HG03108 (cell line): ENCODE results near the gene ZNF530.

Experiments
- ATAC-seq: cut with Tn5 transposase; IDR thresholded peaks from one replicate; pipeline ENCODE4 v1.9.1; 2021; ENCODE audit warnings: moderate library complexity; ENCODE audit not compliant: unreplicated experiment

Gene ZNF530

DNA sequence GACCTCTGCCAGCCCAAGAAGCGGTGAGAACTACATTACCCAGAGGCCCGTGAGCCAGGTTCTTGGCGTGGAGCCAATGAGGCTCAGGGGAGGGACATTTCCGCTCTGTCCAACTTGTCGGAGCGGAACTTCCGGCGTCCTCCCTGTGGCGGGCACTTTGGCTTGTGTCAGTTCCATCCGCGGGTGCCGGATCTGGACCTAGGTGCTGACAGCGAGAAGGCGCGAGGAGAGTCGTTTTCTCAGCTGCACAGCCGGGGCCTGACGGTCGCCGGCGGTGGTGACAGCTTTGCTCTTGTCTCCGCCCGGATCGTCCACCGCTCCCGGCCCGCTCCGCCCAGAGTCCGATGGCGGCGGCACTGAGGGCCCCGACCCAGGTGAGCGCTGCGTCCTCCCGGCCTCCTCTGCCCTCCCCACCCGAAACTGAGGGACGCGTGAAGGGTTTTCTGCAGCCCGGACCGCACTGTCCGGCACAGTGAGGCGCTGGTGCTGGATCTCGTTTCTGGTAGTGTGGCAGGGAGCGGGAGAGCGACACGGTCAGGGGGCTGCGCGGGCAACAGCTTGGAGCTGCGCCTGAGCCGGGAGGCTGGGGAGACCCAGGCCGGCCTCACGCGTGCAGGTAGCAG, at the start of gene ZNF530:
TSS of gene ZNF530 (plus strand) at position 125 of the 623 bp plus-strand sequence. CDS start 4,461 bp downstream, outside the sequence.
- ATAC-seq, result peak; percentile 90

DNA sequence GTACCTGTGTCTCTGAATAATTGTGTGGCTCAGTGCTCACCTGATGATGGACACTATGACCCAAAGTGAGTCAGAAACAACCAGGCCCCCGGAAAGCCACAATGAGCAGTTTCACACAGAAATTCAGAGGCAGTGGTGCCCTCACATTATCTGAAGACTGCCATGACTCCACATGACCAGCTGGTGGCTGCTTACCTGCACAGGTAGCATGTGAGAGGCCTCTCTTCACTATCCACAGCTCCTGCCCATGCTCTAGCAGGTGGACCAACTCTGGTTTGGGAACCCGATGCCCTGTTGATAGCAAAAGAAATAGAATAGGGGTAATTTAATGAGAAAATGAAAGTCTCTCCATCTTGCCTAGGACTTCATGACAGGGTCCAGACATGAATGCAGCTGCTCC, 47.3 kb upstream of the ZNF530 start:
- no peak for ATAC-seq

DNA sequence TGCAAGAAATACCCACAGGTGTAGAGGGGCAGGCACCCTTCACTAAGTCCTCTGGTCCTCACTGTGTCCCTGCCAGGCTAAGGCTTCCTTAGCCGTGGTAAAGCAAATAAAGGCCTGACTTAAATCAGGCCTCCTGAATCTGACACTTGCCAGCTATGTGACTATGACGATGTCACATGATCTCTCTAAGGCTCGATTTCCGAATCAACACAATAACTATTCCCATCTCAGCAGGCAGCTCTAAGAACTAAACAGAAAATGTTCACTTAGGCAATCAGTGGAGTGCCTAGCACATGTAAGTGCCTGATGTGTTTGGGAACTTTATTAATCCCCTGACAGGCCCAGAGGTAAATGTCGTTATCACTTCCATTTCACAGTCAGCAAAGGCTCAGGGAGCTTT, 42.0 kb upstream of the ZNF530 start:
- ATAC-seq, result no peak

DNA sequence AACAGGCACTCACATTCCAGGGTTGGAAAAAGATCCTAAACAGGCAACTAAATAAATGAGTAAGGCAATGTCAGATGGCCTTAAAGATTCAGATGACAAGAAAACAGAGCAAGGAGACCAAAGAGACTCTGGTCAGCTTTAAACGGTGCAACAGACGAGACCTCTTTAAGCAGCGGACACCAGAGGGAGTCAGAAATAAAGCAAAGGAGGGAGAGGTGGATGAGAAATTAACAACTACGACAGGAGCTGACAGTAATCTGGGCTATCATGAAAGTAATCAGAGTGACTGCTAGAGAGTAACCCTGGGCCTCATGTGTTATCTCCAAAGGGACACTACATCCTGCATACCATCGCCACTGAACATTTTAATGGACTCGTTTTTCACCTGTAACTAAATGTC, 41.2 kb upstream of the ZNF530 start:
- ATAC-seq, result no peak

DNA sequence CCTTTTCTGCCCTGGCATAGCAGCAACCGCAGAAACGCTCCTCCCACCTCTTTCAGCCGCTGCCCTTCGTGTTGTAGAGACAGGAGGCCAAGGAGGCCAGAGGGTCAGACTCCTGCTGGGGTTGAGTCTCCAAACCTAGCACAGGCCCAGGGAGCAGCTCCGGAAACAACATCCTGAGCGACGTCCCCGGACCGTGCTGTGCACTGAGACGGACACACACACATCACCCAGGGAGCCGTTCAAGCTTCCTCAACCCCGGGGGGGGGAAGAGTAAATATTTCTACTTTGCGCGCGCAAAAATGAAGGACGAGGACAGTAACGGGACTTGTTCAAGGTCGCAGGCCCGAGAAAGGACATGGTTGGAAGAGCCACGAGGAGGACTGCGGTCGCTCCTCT, 40.7 kb upstream of the ZNF530 start:
- no peak for ATAC-seq

DNA sequence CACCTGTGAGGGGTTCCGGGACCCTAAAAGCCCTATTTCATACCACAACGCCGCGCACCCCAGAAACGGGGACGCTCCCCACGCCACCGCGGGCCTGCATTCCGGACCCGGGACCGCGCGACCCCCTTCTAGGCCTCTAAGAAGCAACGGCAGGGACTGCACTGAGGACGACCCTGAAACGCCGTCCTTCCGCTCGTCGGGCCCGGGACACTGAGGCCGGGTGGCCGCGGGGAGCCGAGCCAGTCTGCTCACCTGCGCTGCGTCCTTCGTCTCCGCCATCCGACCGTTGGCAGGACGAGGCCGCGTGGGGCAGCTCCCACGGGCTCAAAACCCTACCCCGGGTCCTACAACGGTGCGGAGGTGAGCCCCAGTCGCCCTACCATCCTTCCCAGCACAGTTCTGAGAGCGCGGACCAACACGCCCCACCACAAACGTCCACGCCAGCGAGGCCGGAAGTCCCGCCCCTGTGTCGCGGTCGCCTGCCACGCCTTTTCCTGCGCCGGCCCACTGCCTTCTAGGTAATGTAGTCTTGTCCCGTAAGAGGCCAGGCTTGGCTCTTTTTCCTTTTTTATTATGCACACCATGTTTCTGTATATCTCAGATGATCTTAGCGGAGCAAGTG, 40.2 kb upstream of the ZNF530 start, which contains the start of gene ZNF550:
TSS of gene ZNF550 (minus strand) at position 460 of the 622 bp plus-strand sequence. CDS start at position 279, 181 bp downstream.
- peak; percentile 95 for ATAC-seq

DNA sequence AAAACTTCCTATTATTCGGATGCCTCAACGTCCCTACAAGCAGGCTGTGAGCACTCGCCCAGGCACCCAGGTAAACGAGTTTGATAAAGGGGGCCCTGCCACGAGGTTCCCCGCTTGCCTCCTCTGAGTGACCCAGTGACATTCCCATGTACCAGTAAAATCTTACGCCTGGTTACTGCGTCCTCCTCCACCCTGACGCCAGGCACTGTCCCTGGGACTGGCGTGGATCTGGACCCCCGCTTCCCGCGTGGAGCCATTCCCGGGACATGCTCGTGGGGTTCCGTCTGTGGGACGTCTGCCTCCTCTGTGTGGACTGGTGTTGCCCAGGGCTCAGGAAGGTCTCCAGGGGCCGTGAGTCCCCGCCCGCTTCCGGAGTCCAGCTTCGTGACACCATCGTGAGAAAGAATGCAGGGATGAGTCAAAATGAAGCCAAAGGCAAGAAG, 39.6 kb upstream of the ZNF530 start:
- no peak for ATAC-seq

DNA sequence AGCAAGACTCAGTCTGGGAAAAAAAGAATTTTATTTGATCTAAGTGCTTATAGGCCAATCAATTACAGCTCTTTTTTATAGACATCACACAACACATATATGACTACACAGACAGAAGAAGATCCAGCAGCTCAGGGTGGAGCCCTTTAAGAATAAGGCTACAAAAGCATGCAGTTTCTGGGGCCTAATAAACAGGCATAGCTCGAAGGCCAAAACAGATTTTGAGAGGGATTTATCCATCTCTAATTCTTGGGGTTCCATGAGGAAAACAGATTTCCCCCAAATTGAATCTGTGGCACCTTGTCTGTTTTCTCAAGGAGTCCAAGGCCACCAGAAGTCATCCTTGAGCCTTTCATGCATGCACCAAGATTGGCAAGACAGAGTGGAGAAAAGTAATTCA, 36.1 kb upstream of the ZNF530 start:
- no peak for ATAC-seq

DNA sequence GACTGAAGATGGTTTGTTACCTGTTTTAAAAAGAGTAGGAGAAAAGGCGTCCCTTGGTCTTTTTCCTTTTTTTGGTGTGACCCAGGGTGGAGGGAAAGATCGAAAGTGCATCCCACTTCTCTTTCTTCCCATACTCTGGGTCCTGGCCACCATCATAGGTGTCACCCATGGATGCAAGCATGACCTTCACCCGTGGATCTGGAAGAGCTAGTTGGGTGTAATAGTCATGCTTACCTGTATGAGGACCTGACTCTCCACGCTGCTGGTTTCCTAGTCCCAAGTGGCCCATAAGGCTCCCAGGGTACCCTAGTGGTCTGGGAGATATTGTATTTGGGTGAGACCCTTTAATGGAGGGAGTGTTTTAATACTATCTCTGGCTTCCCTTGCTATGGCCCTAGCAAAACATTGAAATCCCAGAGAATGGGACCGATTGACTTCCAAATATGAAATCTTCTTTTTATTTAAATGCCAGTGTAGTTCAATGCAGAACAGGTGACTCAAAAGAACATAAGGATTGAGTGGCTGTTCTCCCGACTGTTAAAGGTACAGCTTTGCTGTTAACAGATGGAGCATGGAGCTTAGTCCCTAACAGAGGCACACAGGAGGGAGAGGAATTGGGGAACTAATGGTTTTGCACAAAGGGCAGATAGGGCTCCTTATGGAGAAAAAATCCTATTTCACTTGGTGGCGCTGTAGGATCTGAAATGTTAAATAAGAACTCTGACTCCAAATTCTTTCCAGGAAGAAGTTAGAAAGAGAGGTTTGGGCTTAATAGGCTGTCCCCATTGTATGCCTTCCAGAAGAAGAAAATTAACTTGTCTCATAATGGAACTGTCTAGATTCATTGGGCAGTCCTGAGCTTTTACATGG, 33.1 kb upstream of the ZNF530 start:
- ATAC-seq, result no peak

DNA sequence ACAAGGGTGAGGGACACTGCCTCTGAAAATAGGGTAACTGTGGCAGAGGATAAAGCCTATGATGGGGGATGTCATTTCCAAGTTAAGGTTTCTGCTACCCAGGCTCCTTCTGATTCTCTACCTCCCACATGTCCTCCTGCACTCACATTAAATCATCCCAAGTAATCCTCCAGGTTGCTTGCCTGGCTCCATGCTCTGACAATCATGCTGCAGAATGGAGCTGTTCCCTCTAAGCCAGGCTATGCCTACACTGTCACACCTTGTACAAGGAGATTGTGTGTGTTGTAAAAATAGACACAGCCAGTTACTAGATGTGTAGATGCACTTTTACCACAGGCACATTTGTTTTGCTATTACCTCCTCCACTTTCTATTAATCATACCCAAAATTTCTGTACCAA, 29.0 kb upstream of the ZNF530 start:
- no peak for ATAC-seq

DNA sequence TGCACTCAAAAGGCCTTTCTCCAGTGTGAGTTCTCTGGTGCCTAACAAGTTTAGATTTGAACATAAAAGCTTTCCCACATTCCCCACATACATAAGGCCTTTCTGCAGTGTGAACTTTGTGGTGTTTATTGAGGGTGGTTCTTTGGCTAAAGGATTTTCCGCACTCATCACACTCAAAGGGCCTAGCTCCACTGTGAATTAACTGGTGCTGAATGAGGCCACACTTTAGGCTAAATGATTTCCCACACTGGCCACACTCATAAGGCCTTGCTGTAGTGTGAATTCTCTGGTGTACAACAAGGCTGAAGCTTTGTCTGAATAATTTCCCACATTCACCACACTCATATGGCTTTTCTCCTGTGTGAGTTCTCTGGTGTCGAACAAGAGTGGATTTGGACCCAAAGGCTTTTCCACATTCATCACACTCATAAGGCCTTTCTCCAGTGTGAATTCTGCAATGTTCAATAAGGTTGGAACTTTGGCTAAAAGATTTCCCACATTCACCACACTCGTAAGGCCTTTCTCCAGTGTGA, 27.2 kb upstream of the ZNF530 start:
- ATAC-seq, result no peak

DNA sequence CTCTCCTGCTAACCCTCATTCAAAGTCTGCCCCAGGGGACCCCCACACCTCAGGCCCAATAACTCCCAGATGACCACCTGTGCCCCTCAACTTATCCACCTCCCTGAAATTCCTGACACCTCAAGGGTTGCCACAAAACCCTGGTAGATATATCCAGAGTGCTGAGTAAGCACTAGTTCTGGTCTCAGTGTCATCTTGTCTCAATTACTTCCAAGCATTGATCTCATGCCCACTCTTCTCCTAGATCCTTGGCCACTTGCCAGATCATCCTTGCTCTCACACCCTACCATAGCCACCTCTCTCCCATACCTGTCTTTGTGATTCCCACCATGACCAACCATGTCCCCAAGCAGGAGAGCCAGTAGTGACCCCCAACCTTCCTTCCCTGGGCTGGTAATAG, 23.0 kb upstream of the ZNF530 start:
- no peak for ATAC-seq

DNA sequence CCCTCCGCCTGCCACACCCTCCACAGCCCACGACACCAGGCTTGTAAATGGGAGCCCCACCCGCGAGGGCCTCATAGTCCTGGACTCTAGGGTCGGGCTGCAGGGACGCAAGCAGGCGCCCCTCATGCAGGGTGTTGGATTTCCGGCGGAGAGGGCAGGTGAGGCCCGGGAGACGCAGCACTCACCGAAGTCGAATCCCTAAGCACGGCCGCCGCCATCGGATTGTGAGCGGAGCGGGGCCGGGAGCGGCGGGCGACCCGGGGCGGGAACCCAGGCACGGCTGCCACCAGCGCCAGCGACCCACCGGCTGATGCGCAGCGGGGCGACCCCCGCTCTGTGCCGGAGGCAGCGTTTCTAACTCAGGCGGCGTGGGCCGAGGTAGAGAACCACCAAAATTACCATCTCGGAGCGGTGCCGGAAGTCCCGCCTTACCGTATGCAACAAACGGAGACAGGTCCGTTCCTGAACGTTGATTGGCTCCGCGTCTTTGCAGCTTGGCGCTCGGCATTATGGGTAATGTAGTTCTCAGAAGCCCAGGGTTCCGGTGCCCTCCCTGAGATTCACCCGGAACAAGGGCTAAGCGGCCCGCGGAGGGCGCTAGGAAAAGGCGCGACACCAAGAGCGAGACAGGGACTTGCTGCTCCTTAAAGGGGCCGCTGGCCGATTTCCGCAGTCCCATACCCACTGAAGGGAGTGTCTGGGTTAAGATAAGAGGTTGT, 21.0 kb upstream of the ZNF530 start, which contains the start of gene ZNF416:
TSS of gene ZNF416 (minus strand) at position 425 of the 719 bp plus-strand sequence. CDS start at position 218, 207 bp downstream.
- peak; percentile 86 for ATAC-seq

DNA sequence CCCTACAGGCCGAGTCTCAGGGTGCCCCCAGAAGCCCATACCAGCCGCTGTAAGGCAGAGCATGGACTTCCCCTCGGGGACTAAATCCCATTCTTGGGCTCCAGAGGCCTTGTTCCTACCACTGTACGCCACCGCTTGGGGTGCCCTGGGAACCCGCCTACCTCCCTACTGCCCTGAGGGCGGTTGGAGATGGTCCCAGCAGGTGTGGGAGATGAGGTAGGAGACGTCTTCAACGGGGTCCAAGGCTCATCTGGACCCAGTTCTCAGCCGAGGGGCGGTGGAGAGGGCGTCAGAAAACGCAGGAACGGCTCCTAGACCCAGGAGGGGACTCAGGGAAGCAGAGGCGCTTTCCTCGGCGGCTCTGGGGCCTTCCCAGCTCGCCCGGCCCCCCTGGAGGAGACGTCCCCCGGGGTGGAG, 16.6 kb upstream of the ZNF530 start:
- no peak for ATAC-seq

DNA sequence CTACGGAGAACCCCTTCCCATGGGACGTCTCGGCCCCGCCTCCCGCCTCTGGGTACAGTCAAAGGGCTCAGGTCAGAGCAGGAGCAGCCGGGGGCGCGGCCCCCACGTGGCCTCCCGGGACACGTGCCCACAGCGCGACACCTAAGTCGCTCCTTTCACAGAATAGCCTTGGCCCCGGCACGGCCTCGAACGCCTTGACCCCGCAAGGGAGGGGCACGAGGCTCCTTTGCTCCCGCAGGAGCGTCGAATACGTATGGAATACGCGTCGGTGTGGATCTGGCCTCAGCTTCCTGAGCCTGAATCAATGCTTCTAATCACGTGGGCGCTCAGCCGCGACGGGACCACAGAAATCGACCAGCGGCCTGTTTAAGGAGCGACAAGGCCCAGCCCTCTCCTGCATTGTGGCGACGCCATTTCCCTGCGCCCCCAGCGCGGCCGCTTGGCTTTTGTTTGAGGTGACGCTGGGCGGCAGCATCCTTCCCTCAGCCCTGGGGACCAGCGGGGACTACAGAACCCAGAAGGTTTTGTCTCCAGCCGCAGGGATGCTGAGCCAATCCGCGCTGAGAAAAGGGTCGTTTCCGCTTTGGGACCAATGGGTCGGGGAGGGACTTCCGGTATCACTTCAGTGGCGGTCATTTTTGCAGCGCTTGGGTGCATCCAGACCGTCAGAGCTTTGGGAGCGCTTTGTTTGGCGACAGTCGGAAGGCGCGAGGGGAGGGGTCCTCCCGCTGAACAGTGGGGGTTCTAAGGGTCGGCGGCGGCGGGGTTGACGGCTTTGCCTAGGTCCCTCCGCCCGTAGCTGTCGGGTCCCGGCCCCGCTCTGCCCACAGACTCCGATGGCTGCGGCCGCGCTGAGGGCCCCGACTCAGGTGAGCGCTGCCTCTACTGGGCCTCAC, 15.9 kb upstream of the ZNF530 start, which contains the start of gene ZIK1:
TSS of gene ZIK1 (plus strand) at position 625 of the 896 bp plus-strand sequence. CDS start at position 837, 212 bp downstream.
- peak; percentile 75 for ATAC-seq

DNA sequence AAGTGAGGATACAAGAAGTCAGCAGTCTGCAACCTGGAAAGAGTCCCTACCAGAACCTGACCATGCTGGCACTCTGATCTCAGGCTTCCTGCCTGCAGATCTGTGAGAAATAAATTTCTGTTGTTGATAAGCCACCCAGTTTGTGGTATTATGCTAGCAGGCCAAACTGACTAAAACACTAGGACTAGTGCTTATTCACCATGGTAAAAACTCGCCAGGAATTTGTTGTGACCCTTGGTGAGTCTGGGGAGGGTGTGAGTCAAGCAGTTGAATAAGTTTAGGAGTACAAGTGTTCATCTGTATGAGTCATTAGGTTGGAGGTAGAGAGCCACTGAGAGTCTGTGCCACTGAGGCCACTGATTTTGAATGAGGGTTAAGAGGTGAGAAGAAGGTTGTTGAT, 12.2 kb upstream of the ZNF530 start:
- ATAC-seq, result no peak

DNA sequence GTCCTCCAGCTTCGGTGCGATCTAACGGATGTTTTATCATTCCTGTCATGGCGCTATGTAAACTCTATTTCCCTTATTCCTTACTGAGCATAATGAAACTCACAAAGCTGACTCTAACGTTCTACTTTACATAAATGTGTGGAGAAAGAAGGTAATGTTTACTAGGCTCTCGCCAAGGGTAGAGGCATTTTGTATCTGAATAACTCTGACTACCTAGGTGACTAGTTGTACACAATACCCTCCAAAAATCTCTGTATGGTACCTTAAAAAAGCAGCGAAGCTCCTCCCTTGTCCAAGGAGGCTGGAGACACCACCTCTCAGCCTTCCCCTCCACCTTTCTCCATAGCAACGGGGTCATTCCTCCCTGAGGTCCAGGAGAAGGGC, 316 bp upstream of the ZNF530 start:
- ATAC-seq, result no peak

DNA sequence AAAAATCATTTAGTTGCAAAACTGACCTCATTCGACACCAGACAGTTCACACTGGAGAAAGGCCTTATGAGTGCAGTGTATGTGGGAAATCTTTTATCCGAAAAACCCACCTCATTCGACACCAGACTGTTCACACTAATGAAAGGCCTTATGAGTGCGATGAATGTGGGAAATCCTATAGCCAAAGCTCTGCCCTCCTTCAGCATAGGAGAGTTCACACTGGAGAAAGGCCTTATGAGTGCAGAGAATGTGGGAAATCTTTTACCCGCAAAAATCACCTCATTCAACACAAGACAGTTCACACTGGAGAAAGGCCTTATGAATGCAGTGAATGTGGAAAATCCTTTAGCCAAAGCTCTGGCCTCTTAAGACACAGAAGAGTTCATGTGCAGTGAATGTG, 7.2 kb downstream of the ZNF530 start:
- no peak for ATAC-seq

DNA sequence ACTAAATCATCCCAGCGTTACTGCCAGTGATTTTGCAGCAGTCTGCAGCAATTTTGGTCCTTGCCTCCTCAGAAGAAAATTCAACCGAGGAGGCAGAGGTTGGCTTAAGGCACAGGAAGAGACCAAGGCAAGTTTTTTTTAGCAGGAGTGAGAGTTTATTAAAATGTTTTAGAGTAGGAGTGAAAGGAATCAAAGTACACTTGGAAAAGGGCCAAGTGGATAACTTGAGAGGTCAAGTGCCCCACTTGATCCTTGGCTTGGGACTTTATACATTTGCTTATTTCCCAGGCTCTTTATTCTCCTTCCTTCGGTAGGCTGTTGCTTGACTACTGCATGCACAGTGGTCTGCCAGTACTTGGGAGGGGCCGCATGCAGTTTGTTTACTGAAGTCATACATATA, 11.4 kb downstream of the ZNF530 start:
- no peak for ATAC-seq
